ENCODE data around the gene PTPN22.
A peak's percentile ranks its signal among the peaks of the same experiment; 100 is the strongest.

Gene PTPN22

DNA sequence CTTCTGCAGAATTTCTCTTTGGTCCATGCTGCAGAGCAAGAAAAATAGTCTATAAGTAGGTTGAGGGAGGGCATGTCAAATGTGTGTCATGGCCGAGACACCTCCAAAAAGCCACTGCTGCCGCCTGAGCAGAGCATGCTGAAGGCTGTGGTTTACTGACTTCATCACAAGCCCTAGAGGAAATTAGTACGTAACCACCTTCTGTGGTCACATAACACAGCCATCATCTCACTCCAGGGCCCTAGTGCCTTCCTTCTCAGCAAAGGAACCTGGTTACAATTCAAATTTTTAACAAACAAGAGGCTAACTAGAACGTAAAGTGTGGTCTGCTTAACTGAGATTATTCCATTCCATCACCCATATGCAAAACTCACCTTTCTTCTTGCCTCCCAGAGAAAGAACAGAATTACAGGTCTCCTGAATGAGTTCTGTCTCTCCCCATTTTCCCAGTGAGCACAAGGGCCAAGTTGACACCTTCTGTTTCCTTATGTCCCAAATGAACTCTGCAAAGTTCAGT, at the start of gene PTPN22:
Gene PTPN22, minus strand, starts transcription at position 116 of the 517 bp plus-strand sequence.
- DNase-seq, result peak in 5 of 58 donors; percentile 1 to 28 (median 6)

DNA sequence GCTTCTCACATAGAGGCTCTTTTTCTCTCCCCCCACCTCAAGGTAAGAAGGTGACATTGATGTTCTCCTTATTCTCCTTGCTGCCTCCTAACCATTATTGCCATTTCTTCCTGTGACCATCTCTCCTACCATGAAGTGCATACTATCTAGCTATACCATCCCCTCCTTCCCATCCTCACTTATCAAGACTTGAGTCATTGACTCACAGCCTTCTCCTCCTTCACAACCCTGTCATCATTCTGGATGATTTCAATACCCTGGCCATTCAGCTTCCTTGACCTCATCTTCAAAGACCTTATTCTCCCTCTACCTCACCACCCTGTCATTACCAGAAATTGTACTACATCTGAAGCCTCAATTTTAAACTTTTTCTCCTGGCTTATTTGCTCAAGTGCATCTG, 46.7 kb upstream of the PTPN22 start:
- DNase-seq, result no peak

DNA sequence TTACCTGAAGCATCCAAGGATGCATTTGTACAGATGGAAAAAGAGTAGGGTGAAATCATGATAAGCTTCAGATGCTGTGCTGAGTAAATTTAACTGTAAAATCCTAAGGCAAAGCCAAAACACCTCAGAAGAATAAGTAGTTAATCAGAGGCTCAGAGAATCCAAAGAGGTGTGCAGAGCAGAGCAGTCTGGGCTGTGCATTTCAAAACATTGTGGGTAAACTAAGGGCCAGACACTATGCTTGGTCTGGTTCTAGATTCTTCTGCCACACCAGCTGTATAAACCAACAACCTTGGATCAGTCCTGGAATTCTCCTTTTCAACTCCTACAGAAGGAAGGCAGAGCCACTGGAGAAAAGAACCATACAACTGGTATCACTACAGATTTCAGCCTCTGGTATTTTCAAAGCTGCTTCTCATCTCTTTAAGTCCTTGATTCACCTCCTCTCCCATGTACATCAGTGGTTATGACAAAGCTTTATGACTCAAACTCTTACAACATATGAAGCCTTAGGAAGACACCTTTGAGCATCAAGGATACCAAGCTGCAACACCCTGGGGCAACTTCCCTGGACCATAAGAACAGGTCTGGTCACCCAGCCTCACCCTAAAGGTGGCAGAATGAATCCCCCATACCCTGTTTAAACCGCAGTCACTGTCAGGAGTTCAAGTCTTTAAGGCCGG, 46.0 kb upstream of the PTPN22 start:
- no peak for DNase-seq

DNA sequence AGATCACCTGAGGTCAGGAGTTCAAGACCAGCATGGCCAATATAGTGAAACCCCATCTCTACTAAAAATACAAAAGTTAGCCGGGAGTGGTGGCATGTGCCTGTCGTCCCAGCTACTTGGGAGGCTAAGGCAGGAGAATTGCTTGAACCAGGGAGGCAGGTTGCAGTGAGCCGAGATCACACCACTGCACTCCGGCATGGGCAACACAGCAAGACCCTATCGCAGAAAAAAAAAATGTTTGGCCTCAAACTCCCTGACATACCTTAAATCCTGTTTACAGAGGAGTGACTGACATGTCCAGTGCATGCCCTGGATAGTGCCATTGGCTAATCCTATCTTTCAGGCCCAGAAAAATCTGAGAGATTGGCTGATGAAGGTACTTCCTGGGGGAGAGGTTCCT, 45.5 kb upstream of the PTPN22 start:
- DNase-seq, result no peak

DNA sequence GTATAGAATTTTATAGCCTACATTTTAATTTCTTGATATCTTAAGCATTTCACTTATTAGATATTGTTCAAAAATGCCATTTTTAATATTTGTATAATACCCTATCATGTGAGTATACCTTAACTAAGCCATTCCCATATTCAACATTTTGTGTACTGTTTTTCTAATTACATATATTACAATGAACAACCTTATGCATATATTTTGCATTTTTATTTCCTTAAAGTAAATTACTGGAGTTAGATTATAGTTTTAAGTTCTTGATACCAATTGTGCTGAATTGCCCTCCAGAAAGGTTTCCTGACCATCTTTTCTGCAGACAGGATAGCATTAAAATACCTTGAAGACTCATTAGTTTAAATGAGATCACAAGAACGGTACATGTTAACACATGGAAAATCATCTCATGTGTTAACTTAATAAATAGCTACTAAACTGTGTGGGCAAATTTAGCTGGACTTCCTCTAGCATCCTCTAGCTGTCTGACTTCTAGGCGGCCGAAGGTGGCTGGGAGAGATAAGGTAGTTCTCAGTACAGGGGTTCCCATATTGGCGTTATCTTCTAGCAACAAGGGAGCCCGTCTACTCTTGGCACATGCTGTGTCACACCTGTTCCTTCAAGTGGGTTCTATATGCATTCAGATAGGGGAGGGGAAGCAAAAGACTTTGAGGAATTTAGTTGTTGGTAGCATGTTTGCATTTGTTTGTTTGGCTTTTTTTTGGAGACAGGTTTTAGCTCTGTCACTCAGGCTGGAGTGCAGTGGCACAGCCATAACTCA, 42.6 kb upstream of the PTPN22 start:
- no peak for DNase-seq

DNA sequence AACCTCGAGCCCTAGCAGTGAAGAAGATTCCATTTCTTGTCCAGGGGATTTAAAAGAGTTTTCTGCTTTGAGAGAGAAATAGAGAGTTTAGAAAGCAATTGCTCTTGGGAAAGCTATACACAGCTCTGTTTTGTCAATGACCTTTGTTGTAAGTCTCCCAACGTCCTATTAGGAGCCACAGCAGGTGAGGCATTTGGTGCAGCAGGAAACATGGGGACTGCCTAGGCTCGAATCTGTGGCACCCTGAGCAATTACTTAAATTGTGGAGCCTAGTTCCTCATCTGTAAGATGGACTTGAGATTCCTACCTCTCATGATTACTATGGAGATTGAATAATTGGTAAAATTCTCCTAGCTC, 41.8 kb upstream of the PTPN22 start:
- DNase-seq, result no peak

DNA sequence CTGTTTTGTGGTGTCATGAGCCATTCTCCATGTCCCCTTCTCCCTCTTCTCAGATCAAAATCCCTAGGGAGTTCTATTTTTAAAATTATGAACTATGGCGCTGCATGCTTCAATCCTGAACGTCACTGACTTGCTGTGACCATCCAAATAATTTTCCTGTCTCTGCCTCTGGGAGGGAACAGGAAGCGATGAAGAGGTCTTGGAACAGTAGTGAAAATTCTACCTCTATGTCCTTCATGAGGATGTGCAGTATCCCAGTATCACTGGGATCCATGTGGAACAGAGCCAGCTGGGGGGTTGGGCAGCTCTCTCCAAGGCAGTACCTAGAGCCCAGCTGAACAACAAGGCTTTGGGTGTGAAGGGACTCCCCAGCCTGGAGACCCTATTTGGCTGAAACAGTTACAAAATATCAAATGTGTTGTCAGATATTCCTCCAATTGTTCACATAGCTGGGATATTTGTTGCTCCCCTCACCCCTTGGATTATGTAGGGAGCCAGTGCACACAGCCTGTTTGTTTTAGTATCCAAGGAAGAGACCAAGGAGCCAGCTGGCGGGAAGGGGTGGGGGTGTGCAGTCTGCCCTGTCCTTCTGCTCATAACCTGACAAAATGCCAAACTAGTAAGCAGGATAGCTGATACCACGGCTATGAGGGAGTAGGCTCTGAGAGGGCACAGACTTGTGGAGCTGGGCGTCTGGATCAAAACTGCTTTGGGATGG, 41.2 kb upstream of the PTPN22 start:
- peak in 14 of 58 donors; percentile 1 to 28 (median 10) for DNase-seq

DNA sequence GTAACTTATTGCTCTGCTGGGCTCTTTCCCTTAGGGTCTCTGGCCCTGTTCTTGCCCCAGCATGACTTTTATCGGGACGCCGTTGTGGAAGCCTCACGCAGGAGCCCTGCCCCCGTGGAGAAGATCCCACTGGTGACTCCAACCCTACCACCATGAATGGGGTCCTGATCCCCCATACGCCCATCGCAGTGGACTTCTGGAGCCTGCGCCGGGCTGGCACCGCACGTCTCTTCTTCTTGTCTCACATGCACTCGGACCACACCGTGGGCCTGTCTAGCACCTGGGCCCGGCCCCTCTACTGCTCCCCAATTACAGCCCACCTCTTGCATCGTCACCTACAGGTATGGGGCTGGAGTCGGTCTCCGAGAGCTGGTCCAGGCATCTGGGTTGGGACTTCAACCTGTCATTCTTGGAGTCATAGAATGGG, 33.9 kb upstream of the PTPN22 start:
- peak in 8 of 58 donors; percentile 18 to 71 (median 46) for DNase-seq

DNA sequence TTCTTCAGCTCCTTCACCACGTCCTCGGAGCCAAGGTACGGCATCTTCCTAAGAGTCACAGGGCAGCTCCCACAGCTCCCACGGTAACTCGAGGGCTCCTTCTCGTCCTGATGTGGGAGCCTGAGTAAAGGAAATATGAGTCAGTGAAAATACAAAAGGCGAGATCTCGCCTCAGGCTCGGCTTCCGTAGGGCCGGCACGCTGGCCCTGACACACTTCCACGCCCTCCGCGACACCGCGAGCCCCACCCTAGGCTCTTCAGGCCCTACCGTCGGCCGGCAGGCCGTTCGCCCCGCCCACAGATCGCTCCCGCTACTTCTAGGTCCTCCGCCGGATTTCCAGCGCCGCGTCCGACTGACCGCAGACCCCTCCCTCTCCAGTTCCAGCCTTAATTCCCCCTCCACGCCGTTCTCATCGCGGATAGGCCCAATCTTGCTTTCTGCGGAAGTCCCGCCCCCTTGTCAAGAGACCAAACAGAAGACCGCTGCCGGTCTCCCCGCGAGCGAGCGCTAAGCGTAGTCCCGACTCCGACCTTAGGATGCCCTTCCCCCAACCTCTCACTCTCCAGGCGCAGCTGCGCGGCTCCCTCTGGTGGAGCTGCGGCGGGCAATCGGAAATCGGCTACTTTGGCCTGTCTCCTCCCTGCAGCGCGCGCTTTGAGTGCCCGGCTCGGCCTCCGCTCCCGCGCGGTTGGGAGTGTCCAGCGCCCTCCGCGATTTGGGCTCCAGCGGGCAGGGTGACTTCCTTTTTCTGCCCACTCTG, 33.3 kb upstream of the PTPN22 start, which contains the start of the genes AP4B1 and DCLRE1B:
Gene AP4B1, minus strand, starts transcription at position 126 of the 761 bp plus-strand sequence. Its CDS starts 82 bp downstream, at position 44.
Gene DCLRE1B, plus strand, starts transcription at position 653 of the 761 bp plus-strand sequence. CDS start 261 bp downstream, outside the sequence.
- DNase-seq, result peak; percentile 77 to 99 (median 98)

DNA sequence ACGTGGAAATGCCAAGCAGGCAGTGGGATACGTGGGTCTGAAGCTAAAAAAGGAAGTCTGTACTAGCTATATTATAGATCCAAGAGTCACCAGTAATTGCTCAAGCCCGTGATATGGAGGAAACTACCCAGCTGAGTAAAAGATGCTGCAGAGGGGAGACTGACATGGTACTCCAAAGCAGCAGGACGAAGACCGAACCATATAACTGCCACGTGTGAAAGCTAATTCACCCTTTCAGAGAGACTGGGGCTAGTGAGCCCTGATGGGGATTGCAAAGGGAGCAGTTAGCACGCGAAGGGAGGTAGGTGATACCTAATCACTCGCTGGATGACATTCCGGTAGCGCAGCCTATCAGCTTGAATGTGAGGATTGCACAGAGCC, 32.8 kb upstream of the PTPN22 start:
- DNase-seq, result peak in 9 of 58 donors; percentile 40 to 71 (median 61)

DNA sequence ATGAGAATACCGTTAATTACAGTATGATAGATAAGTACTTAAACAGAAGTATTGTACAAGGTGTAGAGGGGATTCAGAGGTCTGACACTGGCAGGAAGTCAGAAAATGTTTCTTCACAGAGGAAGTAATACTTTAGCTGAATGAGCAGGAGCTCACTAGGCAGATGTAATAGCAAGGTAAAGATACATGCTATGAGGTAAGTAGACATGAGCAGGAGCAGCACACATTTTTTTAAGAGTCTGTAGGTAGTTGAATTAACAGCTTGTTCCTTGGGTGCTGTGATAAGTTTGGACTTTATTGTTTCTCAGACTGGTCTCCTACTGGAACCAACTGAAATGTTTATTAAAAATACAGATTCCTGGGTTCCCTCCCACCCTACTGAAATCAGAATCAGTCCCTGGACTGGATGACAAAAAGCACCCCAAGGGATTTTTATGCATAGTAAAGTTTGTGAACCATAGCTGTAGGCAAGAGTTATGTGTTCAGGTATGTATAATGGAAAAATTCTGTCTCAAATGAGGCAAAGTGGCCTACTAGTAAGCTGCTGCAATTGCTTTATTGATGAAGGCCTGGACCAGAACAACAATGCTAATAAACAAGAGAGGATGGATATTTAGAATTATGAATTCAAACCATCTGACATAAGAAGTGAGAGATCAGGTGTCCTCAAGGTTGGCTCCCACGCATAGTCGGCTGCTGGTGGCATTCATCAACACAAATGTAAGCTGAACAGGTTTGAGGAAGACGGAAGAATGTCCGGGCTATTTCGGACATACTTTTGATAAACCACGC, 32.2 kb upstream of the PTPN22 start:
- DNase-seq, result peak in 3 of 58 donors; percentile 25 to 32 (median 27)

DNA sequence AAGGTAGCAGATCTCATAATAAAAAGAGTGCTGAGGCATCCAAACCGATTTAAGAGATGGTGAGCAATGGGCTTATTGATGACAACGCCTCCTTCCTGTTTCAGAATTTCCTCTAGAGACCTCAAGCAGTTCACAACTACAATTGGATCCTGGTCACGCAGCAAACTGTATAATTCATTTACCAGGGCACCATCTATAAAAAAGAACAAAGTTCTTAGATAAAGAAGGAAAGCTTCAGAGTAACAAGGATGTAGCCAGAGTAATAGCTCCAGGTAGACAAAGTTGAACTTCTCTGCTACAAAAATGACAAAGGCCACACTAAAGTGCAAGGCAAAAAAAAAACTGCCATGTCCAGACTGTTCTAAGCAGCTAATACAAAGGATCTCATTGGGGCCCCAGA, 29.7 kb upstream of the PTPN22 start:
- DNase-seq, result no peak

DNA sequence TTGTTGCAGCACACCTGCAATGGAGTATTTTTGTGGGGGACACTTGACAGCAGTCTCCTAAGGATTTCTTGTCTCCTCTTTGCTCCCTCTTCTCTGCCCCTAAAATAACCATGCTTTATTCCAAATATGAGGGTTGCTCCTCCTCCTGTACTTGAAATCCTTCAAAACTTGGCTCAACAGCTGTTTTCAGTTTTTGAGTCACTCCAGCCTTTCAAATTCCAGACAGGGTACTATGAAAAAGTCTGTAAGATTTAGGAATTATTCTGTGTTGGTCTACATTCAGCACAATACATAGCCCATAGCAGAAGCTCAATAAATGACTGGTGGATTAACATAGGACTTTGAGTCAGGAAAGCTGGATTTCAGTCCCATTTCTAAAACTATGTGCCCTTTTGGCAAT, 27.6 kb upstream of the PTPN22 start:
- DNase-seq, result no peak

DNA sequence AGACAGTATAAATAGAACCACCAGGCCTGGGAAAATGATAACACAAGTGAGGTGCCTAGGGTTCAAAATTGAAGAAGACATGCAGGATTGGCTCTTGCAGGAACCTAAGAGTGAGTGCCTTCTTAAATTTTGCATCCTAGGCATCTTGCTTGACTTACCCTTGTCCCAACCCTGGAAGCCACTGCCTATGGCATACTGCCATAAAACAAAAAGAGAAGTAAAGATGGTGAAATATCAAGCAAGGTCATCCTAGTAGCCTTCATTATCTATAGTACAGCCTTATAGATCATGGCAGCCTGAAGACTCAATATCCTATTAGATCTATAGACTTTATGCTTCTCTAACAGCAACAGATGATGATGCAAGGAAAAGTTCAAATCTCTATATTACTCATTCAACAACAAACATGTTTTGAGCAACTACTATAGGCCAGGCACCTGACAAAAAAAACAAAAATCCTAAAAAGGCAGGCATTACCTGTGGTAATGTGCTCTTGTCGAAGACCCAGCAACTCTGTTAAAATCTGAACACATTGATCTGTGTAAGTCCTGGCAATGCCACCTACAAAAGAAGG, 26.8 kb upstream of the PTPN22 start:
- no peak for DNase-seq

DNA sequence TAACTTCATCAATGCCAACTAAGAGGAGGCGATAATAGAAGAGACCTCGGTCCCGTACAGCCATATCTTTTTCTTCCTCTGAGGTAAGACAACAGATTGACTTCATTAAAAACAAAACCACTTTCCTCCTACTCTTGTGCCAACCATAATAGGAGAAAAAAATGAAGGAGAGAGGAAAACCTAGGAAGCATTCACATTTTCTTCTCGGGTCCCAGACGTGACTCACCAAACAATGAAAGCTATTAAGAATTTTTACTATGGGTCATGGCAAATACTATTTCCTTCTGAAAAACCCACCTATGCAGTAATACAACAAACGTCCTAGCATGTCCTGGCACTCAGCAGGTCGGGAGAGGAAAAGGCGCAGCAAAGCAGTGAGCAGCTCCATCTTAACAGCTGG, 24.4 kb upstream of the PTPN22 start:
- DNase-seq, result no peak

DNA sequence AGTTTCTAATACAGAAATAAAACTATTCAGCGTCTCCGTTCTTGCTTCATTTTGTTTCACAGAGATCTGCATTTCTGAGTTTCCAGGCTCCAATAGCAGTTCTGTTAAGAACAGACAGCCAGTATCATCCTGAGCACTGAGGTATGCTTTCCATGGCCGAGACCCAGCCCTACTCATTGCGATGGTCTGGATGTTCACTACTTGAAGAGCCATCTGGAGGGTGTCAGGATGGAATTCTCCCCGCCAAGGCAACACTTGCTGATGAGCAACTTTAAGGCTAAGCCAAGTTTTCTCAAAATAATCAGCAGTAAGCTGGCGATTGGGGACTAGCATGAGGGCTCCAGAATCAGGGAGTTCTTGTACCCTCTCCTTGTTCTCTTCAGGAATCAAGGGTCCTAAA, 23.6 kb upstream of the PTPN22 start:
- peak in 13 of 58 donors; percentile 3 to 40 (median 11) for DNase-seq

DNA sequence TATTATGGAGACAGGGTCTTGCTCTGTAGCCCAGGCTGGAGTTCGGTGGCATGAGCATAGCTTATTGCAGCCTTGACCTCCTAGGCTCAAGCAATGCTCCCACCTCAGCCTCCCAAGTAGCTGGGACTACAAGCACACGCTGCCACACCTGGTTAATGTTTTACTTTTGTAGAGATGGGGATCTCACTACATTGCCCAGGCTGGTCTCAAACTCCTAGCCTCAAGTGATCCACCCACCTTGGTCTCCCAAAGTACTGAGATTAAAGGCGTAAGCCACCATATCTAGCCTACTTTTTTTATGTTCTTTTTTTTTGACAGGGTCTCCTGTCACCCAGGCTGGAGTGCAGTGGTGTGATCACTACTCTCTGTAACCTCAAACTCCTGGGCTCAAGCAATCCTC, 21.8 kb upstream of the PTPN22 start:
- no peak for DNase-seq

DNA sequence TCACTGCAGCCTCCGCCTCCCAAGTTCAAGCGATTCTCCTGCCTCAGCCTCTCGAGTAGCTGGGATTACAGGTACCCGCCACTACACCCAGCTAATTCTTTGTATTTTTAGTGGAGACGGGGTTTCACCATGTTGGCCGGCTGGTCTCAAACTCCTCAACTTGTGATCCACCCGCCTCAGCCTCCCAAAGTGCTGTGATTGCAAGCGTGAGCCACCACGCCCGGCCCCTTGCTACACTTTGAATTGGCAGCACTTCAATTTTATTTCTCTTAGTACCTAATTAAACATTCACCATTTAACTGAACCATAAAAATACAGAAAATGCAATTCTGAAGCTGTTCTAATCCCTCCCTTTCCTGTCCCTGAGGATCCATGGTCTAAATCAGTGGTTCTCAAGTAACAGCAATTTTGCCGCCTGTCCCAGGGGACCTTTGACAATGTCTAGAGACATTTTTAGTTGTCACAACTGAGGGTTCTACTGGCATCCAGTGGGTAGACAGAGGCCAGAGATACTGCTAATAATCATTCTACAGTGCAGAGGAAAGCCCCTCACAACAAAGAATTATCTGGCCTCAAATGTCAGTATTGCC, 20.2 kb upstream of the PTPN22 start:
- DNase-seq, result no peak

DNA sequence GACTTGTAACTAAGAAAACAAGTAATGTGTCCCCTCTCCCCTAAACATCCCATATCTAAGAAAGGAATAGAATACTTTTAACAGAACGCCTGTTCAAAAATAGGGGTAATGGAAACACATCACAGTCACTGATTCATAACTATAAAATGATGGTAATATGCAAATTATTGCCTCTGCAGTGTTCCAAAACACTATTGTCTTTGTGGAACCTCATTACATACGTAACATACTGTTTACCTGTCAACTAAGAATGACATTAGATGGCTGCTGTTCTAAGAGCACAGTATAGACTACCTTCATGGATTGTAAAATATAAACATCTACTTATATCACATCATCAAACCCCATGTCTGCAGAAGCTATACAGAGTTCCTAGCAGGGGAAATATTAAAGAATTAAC, 19.3 kb upstream of the PTPN22 start:
- DNase-seq, result no peak
